ENCODE data around the gene HEPH.

DNA sequence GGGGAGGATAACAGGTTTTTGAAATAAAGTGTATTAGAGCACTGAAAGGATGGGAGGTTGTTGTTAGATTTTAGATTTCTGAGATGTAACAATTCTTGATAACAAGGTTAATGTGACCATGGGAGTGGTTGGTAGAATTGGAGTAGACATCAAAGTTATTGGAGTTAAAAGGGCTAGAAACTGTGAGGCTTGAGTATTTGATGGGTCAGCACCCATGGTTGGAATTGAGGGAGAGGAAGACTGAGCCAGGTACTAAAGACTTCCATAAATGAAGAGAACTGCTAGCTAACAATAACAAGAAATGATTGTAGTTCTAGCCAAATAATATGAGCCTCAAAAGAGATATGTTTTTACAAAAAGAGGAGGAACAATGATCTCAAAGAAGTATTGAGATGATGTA, 98.8 kb downstream of the HEPH start:
- no peak for TF ChIP-seq CTCF (IDR thresholded peaks at IDR 0.05; ENCODE audit: insufficient read depth, low read depth, low read length)
- no peak for TF ChIP-seq EZH2 (IDR thresholded peaks at IDR 0.05; ENCODE audit: insufficient read depth, low read length)

All from astrocyte (in vitro differentiated cells and primary cell).